ENCODE results near the gene DMWD. TPM values are rescaled to one million over a fixed set of nuclear protein-coding genes. Genes with fewer than 3 reads are reported as not detected.
A peak's percentile ranks its signal among the peaks of the same experiment; 100 is the strongest.

DMWD gene
- total and polyA plus RNA-seq, 2 of the 13 experiments (the other 11 are each of a cell fraction or from before 2014, with no cell fraction given) = 10.3 to 14.9 TPM

- peak overlapping the region; percentile 91 for H3K9ac ChIP-seq (ENCODE audit: insufficient read depth, low read depth, low read length)
- H3K4me1 ChIP-seq (ENCODE audit: insufficient read depth, low read length) = peaks cover 16% of the 10 kb centered on the region
- BruUV-seq (replicated peaks) = no TSS peak
- no peak for TF ChIP-seq TBX2 (CRISPR knock-in tag; IDR thresholded peaks at IDR 0.05; ENCODE audit: borderline replicate concordance)
- no peak for TF ChIP-seq HCFC1 (IDR thresholded peaks at IDR 0.05; ENCODE audit: low read depth, low read length)
- TF ChIP-seq REL (CRISPR knock-in tag; conservative IDR thresholded peaks at IDR 0.05) = peak; percentile 81
- TF ChIP-seq ZNF724P (CRISPR knock-in tag; IDR thresholded peaks at IDR 0.05; ENCODE audit: borderline replicate concordance) = no peak
- TF ChIP-seq YY1 (IDR thresholded peaks at IDR 0.05; ENCODE audit: insufficient read depth, insufficient replicate concordance, low read depth, low read length) = peak; percentile 48
- no peak for TF ChIP-seq ATF7 (IDR thresholded peaks at IDR 0.05)
- no peak for TF ChIP-seq ATF7 (CRISPR knock-in tag; IDR thresholded peaks at IDR 0.05)
- no peak for TF ChIP-seq ZNF343 (CRISPR knock-in tag; IDR thresholded peaks at IDR 0.05)
- TF ChIP-seq ZNF672 (CRISPR knock-in tag; IDR thresholded peaks at IDR 0.05) = peak; percentile 72; the same call in 1 of the 2 replicates
- TF ChIP-seq ZNF841 (CRISPR knock-in tag; IDR thresholded peaks at IDR 0.05; ENCODE audit: borderline replicate concordance) = 0 out of 2 replicates have a peak, but pooled peaks have one; percentile 55
- no peak for TF ChIP-seq MYPOP (CRISPR knock-in tag; IDR thresholded peaks at IDR 0.05)
- no peak for TF ChIP-seq POLR2A (IDR thresholded peaks at IDR 0.05; ENCODE audit: insufficient read depth in 1 of 2, low read depth in 2 of 2, low read length in 2 of 2)
- TF ChIP-seq SOX5 (CRISPR knock-in tag; IDR thresholded peaks at IDR 0.05; ENCODE audit: borderline replicate concordance) = no peak
- TF ChIP-seq ZSCAN22 (CRISPR knock-in tag; IDR thresholded peaks at IDR 0.05) = no peak
- TF ChIP-seq MED13 (CRISPR knock-in tag; IDR thresholded peaks at IDR 0.05) = no peak
- no peak for TF ChIP-seq ZFP1 (CRISPR knock-in tag; IDR thresholded peaks at IDR 0.05)
- no peak for TF ChIP-seq ZNF674 (CRISPR knock-in tag; IDR thresholded peaks at IDR 0.05; ENCODE audit: low read depth)
- under 1% methylated on average over 15 of the region's 33 CpGs for WGBS (ENCODE audit: low lambda C conversion rate)
- ATAC-seq = no peak
- peak overlapping the region; percentile 93 for H3K4me2 ChIP-seq (ENCODE audit: low read depth, low read length)
- no peak for DNase-seq (ENCODE audit: low spot score)
- peak overlapping the region; percentile 91 for H3K27ac ChIP-seq (ENCODE audit: extremely low read length, insufficient read depth, low read length)
- no peaks in the 10 kb centered on the region for H3K27me3 ChIP-seq (ENCODE audit: control insufficient read depth in 1 of 2, insufficient read depth in 2 of 2, low read length in 2 of 2)
- POLR2A ChIA-PET = interaction anchor here (0.9 to 4.7 kb wide), 21 partner anchors 10 to 185 kb away, joined by 3 to 94 read pairs (median 9); partner anchors contain the start of genes DMPK, DMWD, FBXO46 and FOXA3
- no peak for FAIRE-seq
- in situ Hi-C loops (cut with HindIII; ENCODE audit: extremely low pct_ligation_motif_present, low pct_unique_long_range_greater_than_20kb) (no loop called here), intact Hi-C loops (cut with micrococcal nuclease; ENCODE audit: unreplicated experiment) (loop anchor here (2.0 to 5.0 kb wide), 2 partner anchors 36 to 76 kb away; partner anchors contain the start of genes FBXO46, MEIOSIN and QPCTL)
- no peaks in the 10 kb centered on the region for H4K20me1 ChIP-seq (ENCODE audit: insufficient read depth, low read length)
- H3K4me3 ChIP-seq (replicated peaks in 1 of 3; ENCODE audit: insufficient read depth in 1 of 3, low read depth in 2 of 3, low read length in 3 of 3) = peak overlapping the region; percentile 75 to 87 (median 76)
- no peak overlapping the region for H2AFZ ChIP-seq (ENCODE audit: low read length)
- CTCF ChIA-PET (ENCODE audit: low intra/inter-chr PET ratio, low total read pairs) = no interaction called here
- H3K9me3 ChIP-seq (ENCODE audit: low read length) = no peaks in the 10 kb centered on the region
- no peaks in the 10 kb centered on the region for H3K36me3 ChIP-seq (replicated peaks in 1 of 2; ENCODE audit: control insufficient read depth in 1 of 2, insufficient read depth in 2 of 2, low read length in 2 of 2)
- H3K79me2 ChIP-seq (ENCODE audit: insufficient read depth, low read length) = peaks cover 3% of the 10 kb centered on the region
These were observed 24.0 kb downstream of the DMWD start for GRCh38 chr19:45768655-45768983.
